Measurements from ENCODE around the gene SPTY2D1.

GRCh38 chr11:18599739-18600230, 34.4 kb downstream of the SPTY2D1 start, which contains the start of gene MISFA:
- TF ChIP-seq, protein P1, sequence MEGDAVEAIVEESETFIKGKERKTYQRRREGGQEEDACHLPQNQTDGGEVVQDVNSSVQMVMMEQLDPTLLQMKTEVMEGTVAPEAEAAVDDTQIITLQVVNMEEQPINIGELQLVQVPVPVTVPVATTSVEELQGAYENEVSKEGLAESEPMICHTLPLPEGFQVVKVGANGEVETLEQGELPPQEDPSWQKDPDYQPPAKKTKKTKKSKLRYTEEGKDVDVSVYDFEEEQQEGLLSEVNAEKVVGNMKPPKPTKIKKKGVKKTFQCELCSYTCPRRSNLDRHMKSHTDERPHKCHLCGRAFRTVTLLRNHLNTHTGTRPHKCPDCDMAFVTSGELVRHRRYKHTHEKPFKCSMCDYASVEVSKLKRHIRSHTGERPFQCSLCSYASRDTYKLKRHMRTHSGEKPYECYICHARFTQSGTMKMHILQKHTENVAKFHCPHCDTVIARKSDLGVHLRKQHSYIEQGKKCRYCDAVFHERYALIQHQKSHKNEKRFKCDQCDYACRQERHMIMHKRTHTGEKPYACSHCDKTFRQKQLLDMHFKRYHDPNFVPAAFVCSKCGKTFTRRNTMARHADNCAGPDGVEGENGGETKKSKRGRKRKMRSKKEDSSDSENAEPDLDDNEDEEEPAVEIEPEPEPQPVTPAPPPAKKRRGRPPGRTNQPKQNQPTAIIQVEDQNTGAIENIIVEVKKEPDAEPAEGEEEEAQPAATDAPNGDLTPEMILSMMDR (IDR thresholded peaks at IDR 0.05) = no peak
- no peak for TF ChIP-seq ZFX (IDR thresholded peaks at IDR 0.05; ENCODE audit: borderline replicate concordance)

Data from 22Rv1 (cell line).